GM12891 (cell line): ENCODE results near the gene HNF4A.
"Not testable (repeated sequence)": the region's sequence is repeated elsewhere in the genome, so short reads cannot be mapped to it uniquely, and the experiment has no call there.

Experiments
- POLR2A ChIP-seq: IDR thresholded peaks from 2 replicates; pipeline ENCODE4 v1.6.1; 2011; ENCODE audit warnings: low read depth, low read length, control low read depth
- POLR2AphosphoS5 ChIP-seq: IDR thresholded peaks from 2 replicates; pipeline ENCODE4 v1.6.1; 2011; ENCODE audit warnings: low read depth, low read length, control low read depth
- POU2F2 ChIP-seq: IDR thresholded peaks from 2 replicates; pipeline ENCODE4 v1.6.1; 2011; ENCODE audit warnings: low read depth, mild to moderate bottlenecking, control low read depth, low read length, moderate library complexity
- SPI1 ChIP-seq: IDR thresholded peaks from 2 replicates; pipeline ENCODE4 v1.6.1; 2011; ENCODE audit warnings: low read depth, low read length, control low read depth
- TAF1 ChIP-seq: IDR thresholded peaks from 2 replicates; pipeline ENCODE4 v1.6.1; 2011; ENCODE audit warnings: low read depth, low read length, control low read depth

DNA sequence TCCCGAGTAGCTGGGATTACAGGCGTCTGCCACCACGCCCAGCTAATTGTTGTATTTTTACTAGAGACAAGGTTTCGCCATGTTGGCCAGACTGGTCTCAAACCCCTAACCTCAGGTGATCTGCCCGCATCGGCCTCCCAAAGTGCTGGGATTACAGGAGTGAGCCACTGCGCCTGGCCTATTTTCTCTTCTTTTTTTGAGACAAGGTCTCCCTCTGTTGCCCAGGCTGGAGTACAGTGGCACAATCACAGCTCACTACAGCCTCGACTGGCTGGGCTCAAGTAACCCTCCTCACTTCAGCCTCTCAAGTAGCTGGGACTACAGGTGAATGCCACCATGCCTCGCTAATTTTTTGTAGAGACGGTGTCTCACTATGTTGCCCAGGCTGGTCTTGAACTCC is 9.6 kb upstream of the HNF4A start:
- TF ChIP-seq TAF1, POLR2A, POU2F2, SPI1, POLR2AphosphoS5: not testable (repeated sequence)
